Nephron progenitor cell (in vitro differentiated cells): ENCODE results near the gene GJA4.
A peak's percentile ranks its signal among the peaks of the same experiment; 100 is the strongest.

Source experiments
- DNase-seq: peaks from one replicate; pipeline ENCODE4 v3.0.0; 2021
- H3K27ac Mint-ChIP-seq: 2 replicates; pipeline ENCODE4 v1.8.0; 2021; ENCODE audit warnings: mild to moderate bottlenecking, moderate library complexity, mixed read lengths
- H3K27me3 Mint-ChIP-seq: 2 replicates; pipeline ENCODE4 v1.8.0; 2021; ENCODE audit warnings: mild to moderate bottlenecking, low read depth, mixed read lengths; ENCODE audit not compliant: poor library complexity
- H3K36me3 Mint-ChIP-seq: 2 replicates; pipeline ENCODE4 v1.8.0; 2021; ENCODE audit warnings: low read depth, mixed read lengths
- H3K4me1 Mint-ChIP-seq: 2 replicates; pipeline ENCODE4 v1.8.0; 2021; ENCODE audit warnings: mixed read lengths
- H3K4me3 Mint-ChIP-seq: 2 replicates; pipeline ENCODE4 v1.8.0; 2021; ENCODE audit warnings: mild to moderate bottlenecking, moderate library complexity, mixed read lengths
- H3K9me3 Mint-ChIP-seq: 2 replicates; pipeline ENCODE4 v1.8.0; 2021; ENCODE audit warnings: mild to moderate bottlenecking, moderate library complexity, mixed read lengths
- TF ChIP-seq, protein P1 (sequence below): fragments of 200-600 bp; sonication (generic); IDR thresholded peaks from 2 replicates; pipeline ENCODE4 v1.5.0; 2021; ENCODE audit warnings: antibody characterized with exemption

The GJA4 gene

GRCh38 chr1:34779005-34779404 is 13.8 kb upstream of the GJA4 start:
- H3K4me1 Mint-ChIP-seq: no peaks in the 10 kb centered on the region
- no peak overlapping the region for H3K27ac Mint-ChIP-seq
- TF ChIP-seq, protein P1, sequence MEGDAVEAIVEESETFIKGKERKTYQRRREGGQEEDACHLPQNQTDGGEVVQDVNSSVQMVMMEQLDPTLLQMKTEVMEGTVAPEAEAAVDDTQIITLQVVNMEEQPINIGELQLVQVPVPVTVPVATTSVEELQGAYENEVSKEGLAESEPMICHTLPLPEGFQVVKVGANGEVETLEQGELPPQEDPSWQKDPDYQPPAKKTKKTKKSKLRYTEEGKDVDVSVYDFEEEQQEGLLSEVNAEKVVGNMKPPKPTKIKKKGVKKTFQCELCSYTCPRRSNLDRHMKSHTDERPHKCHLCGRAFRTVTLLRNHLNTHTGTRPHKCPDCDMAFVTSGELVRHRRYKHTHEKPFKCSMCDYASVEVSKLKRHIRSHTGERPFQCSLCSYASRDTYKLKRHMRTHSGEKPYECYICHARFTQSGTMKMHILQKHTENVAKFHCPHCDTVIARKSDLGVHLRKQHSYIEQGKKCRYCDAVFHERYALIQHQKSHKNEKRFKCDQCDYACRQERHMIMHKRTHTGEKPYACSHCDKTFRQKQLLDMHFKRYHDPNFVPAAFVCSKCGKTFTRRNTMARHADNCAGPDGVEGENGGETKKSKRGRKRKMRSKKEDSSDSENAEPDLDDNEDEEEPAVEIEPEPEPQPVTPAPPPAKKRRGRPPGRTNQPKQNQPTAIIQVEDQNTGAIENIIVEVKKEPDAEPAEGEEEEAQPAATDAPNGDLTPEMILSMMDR: no peak
- no peaks in the 10 kb centered on the region for H3K36me3 Mint-ChIP-seq
- DNase-seq: no peak
- H3K9me3 Mint-ChIP-seq: no peaks in the 10 kb centered on the region
- H3K4me3 Mint-ChIP-seq: no peak overlapping the region
- peaks cover 62% of the 10 kb centered on the region for H3K27me3 Mint-ChIP-seq

- H3K27me3 Mint-ChIP-seq: peaks cover 66% of the 10 kb centered on the region
- no peaks in the 10 kb centered on the region for H3K9me3 Mint-ChIP-seq
- no peaks in the 10 kb centered on the region for H3K4me1 Mint-ChIP-seq
- no peak overlapping the region for H3K27ac Mint-ChIP-seq
- DNase-seq: no peak
- H3K36me3 Mint-ChIP-seq: no peaks in the 10 kb centered on the region
- TF ChIP-seq, protein P1: no peak
- no peak overlapping the region for H3K4me3 Mint-ChIP-seq
Observed at GRCh38 chr1:34779526-34779925, 13.3 kb upstream of the GJA4 start.

GRCh38 chr1:34779962-34780361 is 12.8 kb upstream of the GJA4 start:
- TF ChIP-seq, protein P1: no peak
- peaks cover 70% of the 10 kb centered on the region for H3K27me3 Mint-ChIP-seq
- no peaks in the 10 kb centered on the region for H3K4me1 Mint-ChIP-seq
- DNase-seq: no peak
- H3K9me3 Mint-ChIP-seq: no peaks in the 10 kb centered on the region
- H3K4me3 Mint-ChIP-seq: no peak overlapping the region
- H3K27ac Mint-ChIP-seq: no peak overlapping the region
- H3K36me3 Mint-ChIP-seq: no peaks in the 10 kb centered on the region

DNA sequence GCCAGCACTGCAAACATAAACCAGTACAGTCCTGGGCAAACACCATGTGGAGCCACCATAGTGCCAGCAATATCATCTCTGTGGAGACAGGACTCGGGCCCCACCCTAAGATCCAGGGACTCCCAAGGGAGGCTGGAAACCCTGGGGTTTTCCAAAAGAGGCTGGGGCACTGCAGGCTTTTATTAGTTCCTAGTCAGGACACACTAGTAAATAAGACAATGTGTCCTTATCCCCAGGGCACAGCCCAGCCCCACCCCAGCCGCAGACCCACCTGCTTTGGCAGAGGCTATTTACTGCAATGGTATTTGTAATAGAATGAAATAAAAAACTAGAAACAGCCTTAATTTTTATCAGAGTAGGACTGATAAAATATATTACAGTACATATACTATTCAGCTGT is 12.3 kb upstream of the GJA4 start:
- TF ChIP-seq, protein P1: no peak
- no peaks in the 10 kb centered on the region for H3K36me3 Mint-ChIP-seq
- H3K27ac Mint-ChIP-seq: no peak overlapping the region
- no peak for DNase-seq
- H3K27me3 Mint-ChIP-seq: peaks cover 76% of the 10 kb centered on the region
- H3K4me3 Mint-ChIP-seq: peak overlapping the region; percentile 48
- H3K4me1 Mint-ChIP-seq: no peaks in the 10 kb centered on the region
- no peaks in the 10 kb centered on the region for H3K9me3 Mint-ChIP-seq

DNA sequence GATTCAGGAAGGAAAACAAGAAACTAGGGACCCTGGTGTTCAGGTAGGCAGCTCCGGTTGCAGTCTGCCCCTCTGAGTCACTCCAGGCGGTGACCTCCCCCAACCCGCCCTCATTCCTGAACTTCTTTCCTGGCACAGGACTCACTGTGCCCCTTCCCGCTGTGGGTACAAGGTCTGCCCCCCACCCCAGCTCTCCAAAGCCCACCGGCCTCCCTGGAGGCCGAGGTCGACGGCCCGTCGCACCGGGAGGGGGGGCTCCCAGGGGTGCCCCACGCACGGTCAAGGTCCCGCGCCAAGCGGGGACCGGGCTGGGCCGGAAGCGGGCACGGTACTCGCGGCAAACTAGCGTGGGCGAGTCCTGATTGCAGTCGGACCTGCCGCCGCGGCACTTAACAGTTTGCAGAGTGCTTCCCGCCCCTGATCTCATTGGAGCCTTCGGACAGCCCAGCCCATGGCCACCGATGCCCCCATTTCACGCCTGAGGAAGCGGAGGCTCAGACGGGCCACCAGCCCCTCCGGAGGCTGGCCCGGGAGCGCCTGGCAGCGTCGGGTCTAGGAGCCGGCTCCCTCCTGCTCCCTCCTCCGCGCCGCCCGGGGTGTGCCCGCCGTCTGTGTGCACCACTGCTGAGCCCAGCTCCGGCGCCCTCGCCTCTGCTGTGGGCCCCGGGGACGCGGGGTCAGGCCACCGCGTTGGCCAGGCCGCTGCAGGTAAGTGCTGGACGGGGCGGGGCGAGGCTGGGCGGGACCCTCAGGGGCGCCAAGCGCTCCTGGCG is 11.5 kb upstream of the GJA4 start, which contains the start of gene GJB3:
TSS of gene GJB3 (plus strand) at position 144 of the 773 bp plus-strand sequence. CDS start 3,549 bp downstream, outside the sequence.
- H3K4me1 Mint-ChIP-seq: no peaks in the 10 kb centered on the region

More for the DNA sequence above, 11.5 kb upstream of the GJA4 start, which contains the start of gene GJB3:
- no peak within 1 kb of the TSS for H3K27ac Mint-ChIP-seq
- DNase-seq: peak; percentile 47
- no peaks in the 10 kb centered on the region for H3K36me3 Mint-ChIP-seq
- H3K4me3 Mint-ChIP-seq: peak within 1 kb of the TSS; percentile 48
- TF ChIP-seq, protein P1: no peak
- no peaks in the 10 kb centered on the region for H3K9me3 Mint-ChIP-seq
- peaks cover 80% of the 10 kb centered on the region for H3K27me3 Mint-ChIP-seq
